SW 1271 (cell line): ENCODE data around the gene FITM1.

Experiments used
- DNase-seq, 2 experiments: peaks; one replicate each; lab custom pipeline; 2025; lab: John Stamatoyannopoulos, UW

FITM1 gene

GRCh38 chr14:24130380-24130716, at the start of gene FITM1:
TSS of gene FITM1 (plus strand) at chr14:24130659. CDS start at chr14:24131564, 905 bp downstream.
- DNase-seq, result no peak

- DNase-seq, result peak; percentile 13 to 14
Measured at GRCh38 chr14:24080888-24081738, 49.3 kb upstream of the FITM1 start.

- no peak for DNase-seq
Measured at GRCh38 chr14:24081739-24082211, 48.7 kb upstream of the FITM1 start.

- no peak for DNase-seq
Measured at GRCh38 chr14:24082411-24083080, 47.9 kb upstream of the FITM1 start.

GRCh38 chr14:24083462-24083861, 47.0 kb upstream of the FITM1 start:
- no peak for DNase-seq

GRCh38 chr14:24084440-24084839, 46.0 kb upstream of the FITM1 start:
- no peak for DNase-seq

- DNase-seq, result no peak
Measured at GRCh38 chr14:24085215-24085614, 45.2 kb upstream of the FITM1 start.

- no peak for DNase-seq
Measured at GRCh38 chr14:24086193-24086955, 44.1 kb upstream of the FITM1 start.

- no peak for DNase-seq
Measured at GRCh38 chr14:24087004-24087403, 43.5 kb upstream of the FITM1 start.

- no peak for DNase-seq
Measured at GRCh38 chr14:24088095-24088494, 42.4 kb upstream of the FITM1 start.

- DNase-seq, result no peak
Measured at GRCh38 chr14:24089890-24090289, 40.6 kb upstream of the FITM1 start.

- no peak for DNase-seq
Measured at GRCh38 chr14:24092110-24092504, 38.4 kb upstream of the FITM1 start.

- no peak for DNase-seq
Measured at GRCh38 chr14:24092505-24093206, 37.8 kb upstream of the FITM1 start.

GRCh38 chr14:24093207-24093900, 37.1 kb upstream of the FITM1 start:
- DNase-seq, result no peak

GRCh38 chr14:24093901-24094840, 36.3 kb upstream of the FITM1 start, which contains the start of gene PCK2:
TSS of gene PCK2 (plus strand) at chr14:24094311. CDS start at chr14:24094406, 95 bp downstream.
- DNase-seq, result peak; percentile 68 to 89

GRCh38 chr14:24094841-24095270, 35.6 kb upstream of the FITM1 start:
- DNase-seq, result no peak

GRCh38 chr14:24095271-24096068, 35.0 kb upstream of the FITM1 start:
- DNase-seq, result no peak

GRCh38 chr14:24096545-24097181, 33.8 kb upstream of the FITM1 start:
- no peak for DNase-seq
